HG03103 (cell line): ENCODE measurements around the gene UBR4.
"Not testable (repeated sequence)": the region's sequence is repeated elsewhere in the genome, so short reads cannot be mapped to it uniquely, and the experiment has no call there.

ENCODE experiments used
- ATAC-seq: cut with Tn5 transposase; IDR thresholded peaks from one replicate; pipeline ENCODE4 v1.9.1; 2021; ENCODE audit warnings: low read depth; ENCODE audit not compliant: unreplicated experiment

Gene UBR4

GRCh38 chr1:19220080-19220846 lies 10.2 kb upstream of the UBR4 start:
- ATAC-seq: no peak

GRCh38 chr1:19219451-19219850 lies 9.4 kb upstream of the UBR4 start:
- ATAC-seq: no peak

GRCh38 chr1:19216585-19216984 lies 6.5 kb upstream of the UBR4 start:
- ATAC-seq: not testable (repeated sequence)

GRCh38 chr1:19213580-19213979 lies 3.5 kb upstream of the UBR4 start:
- no peak for ATAC-seq

GRCh38 chr1:19212167-19212566 lies 2.1 kb upstream of the UBR4 start:
- ATAC-seq: no peak

GRCh38 chr1:19210772-19211549 lies 895 bp upstream of the UBR4 start:
- no peak for ATAC-seq

- peak; percentile 26 for ATAC-seq
Observed at GRCh38 chr1:19209439-19209989, 552 bp downstream of the UBR4 start.

- ATAC-seq: no peak
Observed at GRCh38 chr1:19208710-19209438, 1.2 kb downstream of the UBR4 start.

- no peak for ATAC-seq
Observed at GRCh38 chr1:19206947-19207346, 3.1 kb downstream of the UBR4 start.

- no peak for ATAC-seq
Observed at GRCh38 chr1:19205845-19206244, 4.2 kb downstream of the UBR4 start.

GRCh38 chr1:19205403-19205802 lies 4.7 kb downstream of the UBR4 start:
- no peak for ATAC-seq

- ATAC-seq: no peak
Observed at GRCh38 chr1:19204446-19205266, 5.4 kb downstream of the UBR4 start.

GRCh38 chr1:19203440-19203839 lies 6.6 kb downstream of the UBR4 start:
- no peak for ATAC-seq

GRCh38 chr1:19202396-19202795 lies 7.7 kb downstream of the UBR4 start:
- no peak for ATAC-seq

- no peak for ATAC-seq
Observed at GRCh38 chr1:19199969-19200604, 10.0 kb downstream of the UBR4 start.

- no peak for ATAC-seq
Observed at GRCh38 chr1:19199329-19199968, 10.6 kb downstream of the UBR4 start.

- ATAC-seq: no peak
Observed at GRCh38 chr1:19198820-19199219, 11.2 kb downstream of the UBR4 start.

GRCh38 chr1:19197845-19198244 lies 12.2 kb downstream of the UBR4 start:
- no peak for ATAC-seq

- ATAC-seq: no peak
Observed at GRCh38 chr1:19196331-19196730, 13.7 kb downstream of the UBR4 start.
